K562 (cell line): ENCODE results near the gene CYB5D1. TPM values are rescaled to one million over a fixed set of nuclear protein-coding genes. Genes with fewer than 3 reads are reported as not detected.

ENCODE experiments used
- ARID1B ChIP-seq: fragments of 450-650 bp; IDR thresholded peaks from 2 replicates; pipeline ENCODE4 v1.6.1; 2016; ENCODE audit warnings: antibody characterized with exemption, mild to moderate bottlenecking, inconsistent platforms
- ATF7 ChIP-seq: fragments of 450-650 bp; IDR thresholded peaks from 2 replicates; pipeline ENCODE4 v1.7.1; 2014; ENCODE audit warnings: mild to moderate bottlenecking, moderate library complexity
- CREBBP ChIP-seq: IDR thresholded peaks from one replicate; pipeline ENCODE4 v1.6.1; 2012; ENCODE audit warnings: low read depth, mild to moderate bottlenecking, control low read depth, inconsistent platforms, low read length
- EHMT2 ChIP-seq: fragments of 450-650 bp; IDR thresholded peaks from 2 replicates; pipeline ENCODE4 v1.6.1; 2018; ENCODE audit warnings: antibody characterized with exemption
- EP300 ChIP-seq: IDR thresholded peaks from 2 replicates; pipeline ENCODE4 v1.6.1; 2012; ENCODE audit warnings: low read length, improper control_type of control experiment
- EP400 ChIP-seq: fragments of 450-650 bp; IDR thresholded peaks from 2 replicates; pipeline ENCODE4 v1.6.1; 2017; ENCODE audit warnings: antibody characterized with exemption, mild to moderate bottlenecking, moderate library complexity
- NCOA1 ChIP-seq: fragments of 450-650 bp; IDR thresholded peaks from 2 replicates; pipeline ENCODE4 v1.6.1; 2016; ENCODE audit warnings: low read depth
- PCBP2 ChIP-seq: fragments of 200-400 bp; formaldehyde crosslinking; IDR thresholded peaks from 2 replicates; pipeline ENCODE4 v1.6.1; 2018; ENCODE audit warnings: low read length, low read depth, mild to moderate bottlenecking, moderate library complexity; ENCODE audit not compliant: poor library complexity, severe bottlenecking
- PML ChIP-seq: IDR thresholded peaks from 2 replicates; pipeline ENCODE4 v1.6.1; 2012; ENCODE audit warnings: low read length, inconsistent platforms
- PURB ChIP-seq: sonication (generic); formaldehyde crosslinking; IDR thresholded peaks from 2 replicates; pipeline ENCODE4 v1.9.0; 2021; ENCODE audit warnings: low read depth, mild to moderate bottlenecking, missing genetic modification reagents
- ZNF174 ChIP-seq: fragments of 250-450 bp; sonication (Bioruptor Pico); IDR thresholded peaks from 2 replicates; pipeline ENCODE4 v1.4.0; 2020; ENCODE audit warnings: mild to moderate bottlenecking
- ZNF217 ChIP-seq: sonication (generic); formaldehyde crosslinking; IDR thresholded peaks from 2 replicates; pipeline ENCODE4 v1.8.0; 2022; ENCODE audit warnings: mild to moderate bottlenecking, missing genetic modification reagents
- ZNF3 ChIP-seq: fragments of 250-450 bp; sonication (Bioruptor Pico); IDR thresholded peaks from 2 replicates; pipeline ENCODE4 v1.5.0; 2021; ENCODE audit warnings: mild to moderate bottlenecking, moderate library complexity
- ZNF431 ChIP-seq: sonication (generic); formaldehyde crosslinking; IDR thresholded peaks from 2 replicates; pipeline ENCODE4 v1.8.0; 2022; ENCODE audit warnings: mild to moderate bottlenecking, missing genetic modification reagents
- polyA plus RNA-seq, 8 experiments: library from polyadenylated mRNA; depleted of rRNA in 4 of 8; stranded (reverse) in 5 of 8; unstranded in 3 of 8; fragments of >200 nt; fragmentation: Nextera tagmentation in 2 of 8; fragmentation: Illumina TruSeq in 1 of 8; extraction: Ambion mirVana in 2 of 8; extraction: Trizol in 1 of 8; gene quantifications; 2 replicates each; pipeline versions ENCODE4 v1.2.1 to v1.2.3, GENCODE V29; 2011 to 2014; ENCODE audit warnings: inconsistent platforms in 1 of 8, missing spikeins in 1 of 8
- total RNA-seq, 7 experiments: library from RNA; depleted of rRNA in 6 of 7; stranded (reverse); fragments of >200 nt in 6 of 7; fragmentation: Illumina TruSeq in 2 of 7; extraction: Trizol in 2 of 7; gene quantifications; 2 replicates each; pipeline versions ENCODE4 v1.2.1 to v1.2.3, GENCODE V29; 2011 to 2021; ENCODE audit warnings: low replicate concordance in 1 of 7
- TF ChIP-seq, protein P1 (sequence below): fragments of 250-450 bp; sonication (Bioruptor Pico); IDR thresholded peaks from 2 replicates; pipeline ENCODE4 v1.8.0; 2021; ENCODE audit warnings: mild to moderate bottlenecking, moderate library complexity
- TF ChIP-seq, protein P2 (sequence below): fragments of 450-650 bp; conservative IDR thresholded peaks from 2 replicates; pipeline ENCODE4 v1.6.1; 2016; ENCODE audit warnings: missing genetic modification characterization, low read depth, mild to moderate bottlenecking, missing compliant biosample characterization, moderate library complexity
- TF ChIP-seq, protein P3 (sequence below): fragments of 250-450 bp; sonication (Bioruptor Pico); IDR thresholded peaks from 2 replicates; pipeline ENCODE4 v1.5.0; 2022; ENCODE audit warnings: mild to moderate bottlenecking
- TF ChIP-seq, protein P4 (sequence below): sonication (generic); formaldehyde crosslinking; IDR thresholded peaks from 2 replicates; pipeline ENCODE4 v1.8.1; 2022; ENCODE audit warnings: missing genetic modification reagents
- TF ChIP-seq, protein P5 (sequence below): fragments of 250-450 bp; sonication (Bioruptor Pico); IDR thresholded peaks from 2 replicates; pipeline ENCODE4 v1.9.0; 2021; ENCODE audit warnings: mild to moderate bottlenecking, inconsistent platforms

Gene CYB5D1
- total and polyA plus RNA-seq, 9 of the 15 experiments (the other 6 are each of a cell fraction or from before 2014, with no cell fraction given): 2.4 to 7.9 (median 5.7) TPM

DNA sequence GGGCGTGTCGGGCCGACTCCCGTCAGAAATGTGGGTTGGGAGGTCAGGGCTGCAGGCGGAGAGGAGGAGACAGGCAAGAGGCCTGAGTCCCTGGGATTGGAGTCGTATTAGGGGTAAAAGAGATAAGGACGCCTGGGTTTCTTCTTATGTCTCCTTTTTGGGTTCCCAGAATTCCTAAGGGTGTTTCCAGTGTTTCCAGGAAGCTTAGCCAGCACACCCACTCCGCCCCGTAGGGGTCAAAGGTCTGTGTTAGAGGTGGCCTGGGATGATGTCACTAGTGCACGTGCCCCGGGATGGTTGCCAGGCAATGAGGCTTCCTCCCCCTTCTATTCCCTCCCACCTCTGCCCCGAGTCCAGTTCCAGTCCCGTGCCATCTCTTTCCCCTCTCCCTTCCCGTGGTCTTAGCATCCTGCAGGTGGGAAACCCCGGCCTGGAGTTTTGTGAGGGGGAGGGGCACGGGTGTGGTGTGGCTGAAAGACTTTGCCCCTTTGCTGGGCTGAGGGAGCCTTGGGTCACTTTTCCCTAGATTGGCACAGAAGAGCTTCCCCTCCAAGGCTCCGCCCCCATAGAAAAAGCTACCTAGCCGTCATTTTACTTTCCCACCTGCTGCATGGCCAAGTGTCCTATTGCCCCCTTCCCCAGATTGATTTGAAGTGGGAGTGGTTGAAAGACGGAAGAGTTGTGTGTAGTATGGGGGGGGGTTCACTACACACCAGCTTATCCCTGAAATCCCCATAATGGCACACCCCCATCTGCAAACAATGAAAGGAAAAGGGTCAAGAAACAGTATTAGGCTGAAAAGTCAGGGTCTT is 21.0 kb upstream of the CYB5D1 start (continued):
- TF ChIP-seq, protein P1, sequence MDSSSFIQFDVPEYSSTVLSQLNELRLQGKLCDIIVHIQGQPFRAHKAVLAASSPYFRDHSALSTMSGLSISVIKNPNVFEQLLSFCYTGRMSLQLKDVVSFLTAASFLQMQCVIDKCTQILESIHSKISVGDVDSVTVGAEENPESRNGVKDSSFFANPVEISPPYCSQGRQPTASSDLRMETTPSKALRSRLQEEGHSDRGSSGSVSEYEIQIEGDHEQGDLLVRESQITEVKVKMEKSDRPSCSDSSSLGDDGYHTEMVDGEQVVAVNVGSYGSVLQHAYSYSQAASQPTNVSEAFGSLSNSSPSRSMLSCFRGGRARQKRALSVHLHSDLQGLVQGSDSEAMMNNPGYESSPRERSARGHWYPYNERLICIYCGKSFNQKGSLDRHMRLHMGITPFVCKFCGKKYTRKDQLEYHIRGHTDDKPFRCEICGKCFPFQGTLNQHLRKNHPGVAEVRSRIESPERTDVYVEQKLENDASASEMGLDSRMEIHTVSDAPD (CRISPR knock-in tag): no peak
- no peak for TF ChIP-seq ZNF174 (CRISPR knock-in tag)
- no peak for TF ChIP-seq EHMT2
- TF ChIP-seq, protein P2, sequence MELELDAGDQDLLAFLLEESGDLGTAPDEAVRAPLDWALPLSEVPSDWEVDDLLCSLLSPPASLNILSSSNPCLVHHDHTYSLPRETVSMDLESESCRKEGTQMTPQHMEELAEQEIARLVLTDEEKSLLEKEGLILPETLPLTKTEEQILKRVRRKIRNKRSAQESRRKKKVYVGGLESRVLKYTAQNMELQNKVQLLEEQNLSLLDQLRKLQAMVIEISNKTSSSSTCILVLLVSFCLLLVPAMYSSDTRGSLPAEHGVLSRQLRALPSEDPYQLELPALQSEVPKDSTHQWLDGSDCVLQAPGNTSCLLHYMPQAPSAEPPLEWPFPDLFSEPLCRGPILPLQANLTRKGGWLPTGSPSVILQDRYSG (tag): no peak
- TF ChIP-seq ARID1B: peak; percentile 63
- TF ChIP-seq PML: peak; percentile 23; the same call in 1 of the 2 replicates
- TF ChIP-seq NCOA1: peak; percentile 54; the same call in 1 of the 2 replicates
- no peak for TF ChIP-seq ZNF431 (CRISPR knock-in tag)
- TF ChIP-seq CREBBP: no peak
- no peak for TF ChIP-seq PURB
- TF ChIP-seq, protein P3, sequence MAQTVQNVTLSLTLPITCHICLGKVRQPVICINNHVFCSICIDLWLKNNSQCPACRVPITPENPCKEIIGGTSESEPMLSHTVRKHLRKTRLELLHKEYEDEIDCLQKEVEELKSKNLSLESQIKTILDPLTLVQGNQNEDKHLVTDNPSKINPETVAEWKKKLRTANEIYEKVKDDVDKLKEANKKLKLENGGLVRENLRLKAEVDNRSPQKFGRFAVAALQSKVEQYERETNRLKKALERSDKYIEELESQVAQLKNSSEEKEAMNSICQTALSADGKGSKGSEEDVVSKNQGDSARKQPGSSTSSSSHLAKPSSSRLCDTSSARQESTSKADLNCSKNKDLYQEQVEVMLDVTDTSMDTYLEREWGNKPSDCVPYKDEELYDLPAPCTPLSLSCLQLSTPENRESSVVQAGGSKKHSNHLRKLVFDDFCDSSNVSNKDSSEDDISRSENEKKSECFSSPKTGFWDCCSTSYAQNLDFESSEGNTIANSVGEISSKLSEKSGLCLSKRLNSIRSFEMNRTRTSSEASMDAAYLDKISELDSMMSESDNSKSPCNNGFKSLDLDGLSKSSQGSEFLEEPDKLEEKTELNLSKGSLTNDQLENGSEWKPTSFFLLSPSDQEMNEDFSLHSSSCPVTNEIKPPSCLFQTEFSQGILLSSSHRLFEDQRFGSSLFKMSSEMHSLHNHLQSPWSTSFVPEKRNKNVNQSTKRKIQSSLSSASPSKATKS: no peak
- TF ChIP-seq, protein P4, sequence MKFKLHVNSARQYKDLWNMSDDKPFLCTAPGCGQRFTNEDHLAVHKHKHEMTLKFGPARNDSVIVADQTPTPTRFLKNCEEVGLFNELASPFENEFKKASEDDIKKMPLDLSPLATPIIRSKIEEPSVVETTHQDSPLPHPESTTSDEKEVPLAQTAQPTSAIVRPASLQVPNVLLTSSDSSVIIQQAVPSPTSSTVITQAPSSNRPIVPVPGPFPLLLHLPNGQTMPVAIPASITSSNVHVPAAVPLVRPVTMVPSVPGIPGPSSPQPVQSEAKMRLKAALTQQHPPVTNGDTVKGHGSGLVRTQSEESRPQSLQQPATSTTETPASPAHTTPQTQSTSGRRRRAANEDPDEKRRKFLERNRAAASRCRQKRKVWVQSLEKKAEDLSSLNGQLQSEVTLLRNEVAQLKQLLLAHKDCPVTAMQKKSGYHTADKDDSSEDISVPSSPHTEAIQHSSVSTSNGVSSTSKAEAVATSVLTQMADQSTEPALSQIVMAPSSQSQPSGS (CRISPR knock-in tag): peak; percentile 80; the same call in 1 of the 2 replicates
- no peak for TF ChIP-seq PCBP2
- peak; percentile 98 for TF ChIP-seq ATF7
- peak; percentile 53; the same call in 1 of the 2 replicates for TF ChIP-seq EP300
- TF ChIP-seq, protein P5, sequence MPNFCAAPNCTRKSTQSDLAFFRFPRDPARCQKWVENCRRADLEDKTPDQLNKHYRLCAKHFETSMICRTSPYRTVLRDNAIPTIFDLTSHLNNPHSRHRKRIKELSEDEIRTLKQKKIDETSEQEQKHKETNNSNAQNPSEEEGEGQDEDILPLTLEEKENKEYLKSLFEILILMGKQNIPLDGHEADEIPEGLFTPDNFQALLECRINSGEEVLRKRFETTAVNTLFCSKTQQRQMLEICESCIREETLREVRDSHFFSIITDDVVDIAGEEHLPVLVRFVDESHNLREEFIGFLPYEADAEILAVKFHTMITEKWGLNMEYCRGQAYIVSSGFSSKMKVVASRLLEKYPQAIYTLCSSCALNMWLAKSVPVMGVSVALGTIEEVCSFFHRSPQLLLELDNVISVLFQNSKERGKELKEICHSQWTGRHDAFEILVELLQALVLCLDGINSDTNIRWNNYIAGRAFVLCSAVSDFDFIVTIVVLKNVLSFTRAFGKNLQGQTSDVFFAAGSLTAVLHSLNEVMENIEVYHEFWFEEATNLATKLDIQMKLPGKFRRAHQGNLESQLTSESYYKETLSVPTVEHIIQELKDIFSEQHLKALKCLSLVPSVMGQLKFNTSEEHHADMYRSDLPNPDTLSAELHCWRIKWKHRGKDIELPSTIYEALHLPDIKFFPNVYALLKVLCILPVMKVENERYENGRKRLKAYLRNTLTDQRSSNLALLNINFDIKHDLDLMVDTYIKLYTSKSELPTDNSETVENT (CRISPR knock-in tag): no peak
- TF ChIP-seq EP400: peak; percentile 80
- TF ChIP-seq ZNF3 (CRISPR knock-in tag): no peak
- TF ChIP-seq ZNF217 (CRISPR knock-in tag): no peak
